Stimulated activated naive B cell treated with anti-CD40 and anti-IgM and Interleukin-4, amounts not matched to agents 10 μg/mL and 1 μg/mL and 100 μg/mL, for 72 hours (primary cell): ENCODE measurements around the gene SERINC5.

Experiments used
- ATAC-seq, 2 donors: fragments of 150-1000 bp; cut with Tn5 transposase; replicated peaks; 2 replicates each; pipeline ENCODE4 v1.10.0; 2021; ENCODE audit warnings: moderate library complexity in 1 of 2
- DNase-seq: peaks from one replicate; pipeline ENCODE4 v3.0.0; 2021
- H3K27ac Mint-ChIP-seq: one replicate; pipeline ENCODE4 v1.8.0; 2022; ENCODE audit warnings: mild to moderate bottlenecking, mixed read lengths
- H3K27me3 Mint-ChIP-seq, 2 donors: one replicate each; pipeline ENCODE4 v1.8.0; 2022; ENCODE audit warnings: mixed read lengths in 2 of 2
- H3K36me3 Mint-ChIP-seq, 2 donors: one replicate each; pipeline ENCODE4 v1.8.0; 2022; ENCODE audit warnings: mixed read lengths in 2 of 2, mild to moderate bottlenecking in 1 of 2
- H3K4me1 Mint-ChIP-seq, 2 donors: one replicate each; pipeline ENCODE4 v1.8.0; 2022; ENCODE audit warnings: mixed read lengths in 2 of 2, mild to moderate bottlenecking in 1 of 2
- H3K4me3 Mint-ChIP-seq, 2 donors: one replicate each; pipeline ENCODE4 v1.8.0; 2022; ENCODE audit warnings: mild to moderate bottlenecking in 2 of 2, mixed read lengths in 2 of 2, moderate library complexity in 1 of 2
- H3K9me3 Mint-ChIP-seq, 2 donors: one replicate each; pipeline ENCODE4 v1.8.0; 2022; ENCODE audit warnings: mixed read lengths in 2 of 2, mild to moderate bottlenecking in 1 of 2

Gene SERINC5

DNA sequence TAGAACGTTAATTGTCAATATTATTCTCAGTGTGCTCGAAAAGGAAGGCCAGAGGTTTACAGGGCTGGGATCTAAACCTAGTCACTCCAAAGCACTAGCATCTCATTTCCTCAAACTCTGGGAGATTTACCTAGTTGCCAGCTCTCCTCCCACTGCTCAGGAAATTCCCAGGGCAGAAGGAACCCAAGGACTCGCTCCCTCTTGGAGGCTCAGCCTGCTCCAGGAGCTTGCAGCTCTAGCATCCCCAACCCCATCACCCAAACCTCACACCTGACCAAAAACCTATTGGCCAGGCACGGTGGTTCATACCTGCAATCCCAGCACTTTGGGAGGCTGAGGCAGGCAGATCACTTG lies 26.0 kb downstream of the SERINC5 start:
- ATAC-seq = no peak
- no peak overlapping the region for H3K4me3 Mint-ChIP-seq
- H3K4me1 Mint-ChIP-seq = peaks cover 15 to 36% of the 10 kb centered on the region in 2 donors
- peaks cover 4 to 8% of the 10 kb centered on the region in 2 donors for H3K36me3 Mint-ChIP-seq
- DNase-seq = no peak
- H3K27me3 Mint-ChIP-seq = no peaks in the 10 kb centered on the region
- no peak overlapping the region for H3K27ac Mint-ChIP-seq
- H3K9me3 Mint-ChIP-seq = peaks cover 0 to 1% of the 10 kb centered on the region in 2 donors

DNA sequence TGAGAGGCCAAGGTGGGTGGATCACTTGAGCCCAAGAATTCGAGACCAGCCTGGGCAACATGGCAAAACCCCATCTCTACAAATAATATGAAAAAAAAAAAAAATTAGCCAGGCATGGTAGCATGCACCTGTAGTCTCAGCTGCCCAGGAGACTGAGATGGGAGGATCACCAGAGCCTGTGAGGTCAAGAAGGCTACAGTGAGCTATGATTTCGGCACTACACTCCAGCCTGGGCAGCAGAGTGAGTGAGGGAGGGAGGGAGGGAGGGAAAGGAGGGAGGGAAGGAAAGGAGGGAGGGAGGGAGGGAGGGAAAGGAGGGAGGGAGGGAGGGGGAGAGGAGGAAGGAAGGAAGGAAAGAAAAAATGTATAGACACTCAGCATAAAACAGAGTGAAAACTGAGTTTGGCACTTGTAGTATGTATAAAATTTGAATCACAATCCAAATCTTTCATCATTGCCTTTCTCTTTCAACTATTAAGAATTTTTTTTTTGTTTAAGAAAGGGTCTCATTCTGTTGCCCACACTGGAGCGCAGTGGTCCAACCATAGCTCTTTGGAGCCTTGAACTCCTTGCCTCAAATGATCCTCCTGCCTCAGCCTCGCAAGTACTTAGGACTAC lies 27.8 kb downstream of the SERINC5 start:
- H3K27ac Mint-ChIP-seq = no peak overlapping the region
- DNase-seq (no peak), ATAC-seq (no peak)
- no peaks in the 10 kb centered on the region for H3K9me3 Mint-ChIP-seq
- H3K36me3 Mint-ChIP-seq = peaks cover 4 to 8% of the 10 kb centered on the region in 2 donors
- no peaks in the 10 kb centered on the region for H3K27me3 Mint-ChIP-seq
- H3K4me3 Mint-ChIP-seq = no peak overlapping the region
- peaks cover 10 to 27% of the 10 kb centered on the region in 2 donors for H3K4me1 Mint-ChIP-seq

DNA sequence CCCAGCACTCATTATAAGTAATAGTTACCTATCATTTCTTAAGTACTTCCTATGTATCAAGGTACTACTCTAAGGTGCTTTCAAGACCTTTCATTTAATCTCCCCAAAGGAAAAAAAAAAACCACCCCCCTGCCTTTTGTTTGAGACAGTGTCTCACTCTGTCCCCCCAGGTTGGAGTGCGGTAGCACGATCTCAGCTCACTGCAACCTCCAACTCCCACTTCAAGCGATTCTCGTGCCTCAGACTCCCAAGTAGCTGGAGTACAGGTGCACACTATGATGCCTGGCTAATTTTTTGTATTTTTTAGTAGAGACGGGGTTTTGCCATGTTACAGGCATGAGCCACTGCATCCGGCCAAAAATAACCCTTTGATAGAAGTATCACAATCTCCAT lies 29.9 kb downstream of the SERINC5 start:
- Mint-ChIP-seq H3K4me3 (no peak overlapping the region), H3K36me3 (peaks cover 4 to 5% of the 10 kb centered on the region in 2 donors), H3K27me3 (no peaks in the 10 kb centered on the region), H3K9me3 (no peaks in the 10 kb centered on the region), H3K4me1 (peaks cover 9 to 22% of the 10 kb centered on the region in 2 donors), H3K27ac (no peak overlapping the region)
- no peak for DNase-seq
- no peak for ATAC-seq

DNA sequence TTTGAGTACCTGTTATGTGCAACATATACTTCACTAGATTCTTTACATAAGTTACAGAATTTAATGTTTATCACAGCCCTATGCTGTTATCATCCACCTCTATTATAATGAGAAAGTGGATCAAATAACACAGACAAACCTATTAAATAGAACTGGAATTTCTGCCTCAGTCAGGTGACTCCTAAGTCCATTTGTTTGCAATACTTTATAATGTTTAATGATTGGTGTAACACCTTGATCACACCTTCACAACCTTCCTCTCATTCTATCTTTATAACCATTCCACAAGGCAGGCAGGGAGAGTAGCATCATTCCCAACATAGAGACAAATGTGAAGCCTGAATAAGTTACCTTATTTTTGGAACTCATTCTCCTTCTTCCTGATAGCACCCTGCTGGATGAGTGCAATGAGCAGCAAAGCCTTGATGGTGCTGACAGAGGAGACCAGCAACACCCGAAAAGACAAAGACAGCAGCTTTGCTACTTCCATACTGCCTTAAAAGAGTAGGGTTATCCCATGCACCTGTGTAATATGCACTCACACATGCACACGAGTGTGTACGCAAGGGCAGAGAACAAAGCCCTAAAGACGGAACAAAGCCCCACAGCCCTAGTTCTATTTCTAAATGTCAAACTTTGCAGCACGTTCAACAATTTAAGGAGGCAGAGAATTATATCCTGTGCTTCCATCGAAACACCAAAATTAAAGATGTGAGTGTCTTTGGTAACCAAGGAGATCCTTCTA lies 30.5 kb downstream of the SERINC5 start:
- H3K36me3 Mint-ChIP-seq = peaks cover 4 to 9% of the 10 kb centered on the region in 2 donors
- no peaks in the 10 kb centered on the region for H3K27me3 Mint-ChIP-seq
- H3K4me3 Mint-ChIP-seq = no peak overlapping the region
- H3K27ac Mint-ChIP-seq = no peak overlapping the region
- no peaks in the 10 kb centered on the region for H3K9me3 Mint-ChIP-seq
- peaks cover 5 to 22% of the 10 kb centered on the region in 2 donors for H3K4me1 Mint-ChIP-seq
- DNase-seq (no peak), ATAC-seq (no peak)

DNA sequence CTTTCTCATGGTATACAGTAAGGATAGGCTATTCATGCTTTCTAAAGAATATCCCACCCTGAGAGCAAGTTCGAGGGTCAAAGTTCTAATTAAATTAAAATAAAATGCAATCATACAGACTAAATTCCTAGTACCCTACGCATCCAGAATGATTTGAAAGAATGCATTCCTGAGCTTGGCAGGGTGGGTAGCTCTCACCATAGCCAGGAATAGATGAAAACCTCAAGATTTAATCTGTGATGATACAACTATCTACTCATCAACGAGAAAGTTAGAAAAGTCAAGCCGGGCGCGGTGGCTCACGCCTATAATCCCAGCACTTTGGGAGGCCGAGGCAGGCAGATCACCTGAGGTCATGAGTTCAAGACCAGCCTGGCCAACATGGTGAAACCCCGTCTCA lies 32.3 kb downstream of the SERINC5 start:
- Mint-ChIP-seq H3K27me3 (no peaks in the 10 kb centered on the region), H3K36me3 (peaks cover 4 to 10% of the 10 kb centered on the region in 2 donors), H3K27ac (no peak overlapping the region), H3K4me3 (no peak overlapping the region), H3K9me3 (no peaks in the 10 kb centered on the region), H3K4me1 (peaks cover 2 to 24% of the 10 kb centered on the region in 2 donors)
- ATAC-seq (no peak), DNase-seq (no peak)

DNA sequence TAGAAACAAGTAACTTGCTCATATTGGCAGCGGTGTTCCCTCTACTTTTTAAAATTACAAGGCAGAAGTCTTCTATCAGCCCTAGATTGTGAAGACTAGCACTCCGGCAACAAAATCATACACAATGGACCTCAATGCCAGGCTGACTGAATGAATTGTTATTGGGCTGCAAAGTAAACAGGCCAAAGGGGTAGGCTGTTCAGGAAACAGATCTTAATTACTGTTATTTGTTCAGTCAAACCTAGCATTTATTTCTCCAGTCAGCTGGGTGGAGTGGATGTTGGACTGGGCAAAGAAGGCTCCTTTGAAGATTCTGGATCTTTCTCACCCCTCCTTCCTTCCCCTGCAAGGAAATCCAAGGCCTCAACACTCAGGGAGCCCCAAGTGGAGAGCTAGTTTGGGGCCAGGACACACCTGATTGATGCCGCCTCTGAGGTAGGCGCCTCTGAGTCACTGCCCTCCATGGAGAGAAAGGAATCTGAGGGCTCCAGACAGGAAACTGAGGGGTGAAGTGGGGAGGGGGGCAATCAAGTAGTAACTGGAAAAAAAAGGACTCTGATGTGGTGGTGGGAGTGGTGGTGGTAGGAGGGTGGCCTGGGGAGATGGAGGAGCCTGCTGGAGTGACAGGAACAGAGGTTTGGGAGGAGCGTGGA lies 35.5 kb downstream of the SERINC5 start:
- peaks cover 10 to 40% of the 10 kb centered on the region in 2 donors for H3K4me1 Mint-ChIP-seq
- ATAC-seq (no peak), DNase-seq (no peak)
- peaks cover 1 to 17% of the 10 kb centered on the region in 2 donors for H3K36me3 Mint-ChIP-seq
- no peak overlapping the region for H3K27ac Mint-ChIP-seq
- no peak overlapping the region for H3K4me3 Mint-ChIP-seq
- H3K27me3 Mint-ChIP-seq = no peaks in the 10 kb centered on the region
- H3K9me3 Mint-ChIP-seq = peaks cover 0 to 2% of the 10 kb centered on the region in 2 donors

DNA sequence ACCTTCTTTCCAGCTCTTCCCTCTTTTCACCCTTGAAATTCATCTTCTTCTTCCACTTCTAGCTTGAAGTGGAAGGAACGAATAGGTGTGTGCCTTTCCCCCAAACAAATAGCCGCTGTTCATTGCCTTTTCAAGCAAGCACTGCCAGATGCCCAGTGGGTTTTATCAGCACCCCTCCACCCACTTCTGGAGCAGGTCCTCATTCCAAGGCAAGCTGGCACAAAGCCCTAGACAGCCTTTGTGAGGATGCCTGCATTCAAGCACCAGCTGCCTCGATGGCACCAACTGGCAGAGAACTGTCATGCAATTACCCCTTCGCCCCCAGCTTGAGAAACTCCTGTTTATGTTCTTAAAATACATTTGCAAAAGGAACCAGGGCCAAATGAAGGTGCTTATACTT lies 36.5 kb downstream of the SERINC5 start:
- H3K4me3 Mint-ChIP-seq = no peak overlapping the region

DNA sequence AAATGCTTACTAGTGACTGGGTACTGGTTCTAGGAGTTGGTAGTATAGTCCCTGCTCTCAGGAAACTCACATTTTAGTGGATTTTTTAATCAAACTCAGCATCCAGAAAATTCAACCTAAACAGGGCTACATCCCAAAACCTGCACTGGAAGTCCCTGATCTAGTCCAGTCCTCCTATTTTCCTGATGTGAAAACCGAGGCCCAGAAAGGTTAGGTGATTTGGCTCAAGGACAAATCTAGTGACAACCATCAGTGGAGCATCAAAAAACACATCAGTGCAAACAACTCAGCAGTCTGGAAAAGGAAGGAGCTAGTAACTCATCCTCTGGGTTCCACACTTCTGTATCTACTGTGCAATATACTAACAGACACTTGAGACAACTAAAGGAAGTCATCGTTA lies 38.2 kb downstream of the SERINC5 start:
- DNase-seq (no peak), ATAC-seq (no peak)
- H3K9me3 Mint-ChIP-seq = peaks cover 1 to 6% of the 10 kb centered on the region in 2 donors
- no peak overlapping the region for H3K27ac Mint-ChIP-seq
- no peak overlapping the region for H3K4me3 Mint-ChIP-seq
- H3K4me1 Mint-ChIP-seq = peaks cover 16 to 51% of the 10 kb centered on the region in 2 donors
- H3K27me3 Mint-ChIP-seq = no peaks in the 10 kb centered on the region
- peaks cover 2 to 17% of the 10 kb centered on the region in 2 donors for H3K36me3 Mint-ChIP-seq

More for the DNA sequence above, 36.5 kb downstream of the SERINC5 start:
- Mint-ChIP-seq H3K27me3 (no peaks in the 10 kb centered on the region), H3K9me3 (peaks cover 1 to 6% of the 10 kb centered on the region in 2 donors), H3K4me1 (peaks cover 12 to 43% of the 10 kb centered on the region in 2 donors), H3K36me3 (peaks cover 2 to 17% of the 10 kb centered on the region in 2 donors), H3K27ac (no peak overlapping the region)
- no peak for ATAC-seq
- DNase-seq = no peak

DNA sequence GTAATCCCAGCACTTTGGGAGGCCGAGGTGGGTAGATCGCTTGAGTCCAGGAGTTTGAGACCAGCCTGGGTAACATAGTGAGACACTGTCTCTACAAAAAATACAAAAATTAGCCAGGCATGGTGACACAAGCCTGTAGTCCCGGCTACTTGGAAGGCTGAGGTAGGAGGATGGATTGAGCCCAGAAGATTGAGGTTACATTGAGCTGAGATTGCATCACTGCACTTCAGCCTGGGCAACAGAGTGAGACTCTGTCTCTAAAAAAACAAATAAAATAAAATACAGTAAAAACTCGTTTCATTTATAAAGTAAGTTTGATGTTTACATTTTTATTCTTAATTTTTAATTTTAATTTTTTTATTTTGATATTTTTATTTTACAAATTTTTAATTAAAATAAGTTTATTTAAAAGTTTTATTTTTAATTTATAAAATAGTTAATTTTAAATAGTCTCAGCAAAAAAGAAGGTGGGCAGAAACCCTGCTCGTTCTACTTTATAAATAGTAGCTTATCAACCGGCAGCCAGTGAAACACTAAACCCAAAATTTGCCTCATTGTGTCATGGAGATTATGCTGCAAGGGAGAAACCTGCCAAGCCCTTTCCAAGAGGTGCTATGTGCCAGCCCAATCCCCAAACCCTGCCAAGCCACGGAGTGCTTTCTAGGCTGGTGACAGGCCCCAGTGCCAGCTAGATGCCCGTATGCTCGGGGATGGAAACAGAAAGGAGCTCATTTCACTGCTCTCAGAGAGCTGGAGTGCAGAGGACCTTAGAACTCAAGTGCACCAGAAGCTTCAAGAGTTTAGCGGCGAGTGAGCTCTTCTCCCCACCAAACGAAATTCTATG lies 38.9 kb downstream of the SERINC5 start:
- no peak overlapping the region for H3K27ac Mint-ChIP-seq
- DNase-seq (no peak), ATAC-seq (no peak)
- H3K9me3 Mint-ChIP-seq = peaks cover 1 to 6% of the 10 kb centered on the region in 2 donors
- peaks cover 2 to 17% of the 10 kb centered on the region in 2 donors for H3K36me3 Mint-ChIP-seq
- H3K27me3 Mint-ChIP-seq = no peaks in the 10 kb centered on the region
- H3K4me1 Mint-ChIP-seq = peaks cover 16 to 51% of the 10 kb centered on the region in 2 donors
- H3K4me3 Mint-ChIP-seq = no peak overlapping the region

DNA sequence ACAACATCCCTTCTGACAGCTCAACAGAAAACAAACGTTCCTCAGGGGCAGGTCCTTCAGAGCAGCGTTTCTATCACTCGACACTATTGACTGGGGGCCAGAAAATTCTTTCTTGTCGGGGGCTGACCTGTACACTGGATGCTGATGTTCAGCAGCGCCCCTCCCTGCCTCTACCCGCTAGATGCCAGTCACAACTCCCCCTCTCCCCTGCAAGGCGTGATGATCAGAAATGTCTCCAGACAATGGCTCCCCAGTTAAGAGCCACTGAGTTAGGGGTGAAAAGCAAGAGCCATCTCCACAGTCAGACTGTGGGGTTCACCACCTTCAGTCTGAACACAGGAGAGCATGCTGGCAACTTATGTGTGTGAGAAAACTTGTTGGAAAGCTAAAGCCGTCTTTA lies 39.8 kb downstream of the SERINC5 start:
- ATAC-seq = no peak

DNA sequence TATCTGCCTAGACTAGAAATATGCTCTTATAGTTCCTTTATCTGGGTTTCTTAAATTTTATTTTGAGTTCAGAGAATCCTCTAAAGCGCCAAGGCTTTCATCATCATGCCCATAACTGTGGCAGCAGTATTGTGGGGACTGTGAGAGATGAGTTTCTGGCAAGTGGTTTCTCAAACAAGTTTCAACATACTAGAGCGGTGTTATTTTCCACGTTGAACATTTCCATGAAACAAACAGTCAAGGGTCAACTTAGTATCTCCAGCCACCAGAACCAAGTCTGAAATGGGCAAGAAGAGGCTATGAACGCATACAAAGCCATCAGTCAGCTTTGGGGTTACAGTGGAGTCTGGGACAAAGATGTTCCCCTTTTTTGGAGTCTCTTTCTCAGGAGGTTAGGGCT lies 40.3 kb downstream of the SERINC5 start:
- Mint-ChIP-seq H3K9me3 (peaks cover 1 to 6% of the 10 kb centered on the region in 2 donors), H3K27ac (no peak overlapping the region), H3K4me3 (no peak overlapping the region), H3K27me3 (no peaks in the 10 kb centered on the region), H3K36me3 (peaks cover 2 to 18% of the 10 kb centered on the region in 2 donors), H3K4me1 (peaks cover 19 to 46% of the 10 kb centered on the region in 2 donors)
- no peak for DNase-seq
- ATAC-seq = no peak

More for the DNA sequence above, 39.8 kb downstream of the SERINC5 start:
- DNase-seq = no peak
- Mint-ChIP-seq H3K27me3 (no peaks in the 10 kb centered on the region), H3K4me3 (no peak overlapping the region), H3K4me1 (peaks cover 16 to 51% of the 10 kb centered on the region in 2 donors), H3K36me3 (peaks cover 2 to 17% of the 10 kb centered on the region in 2 donors), H3K27ac (no peak overlapping the region), H3K9me3 (peaks cover 1 to 6% of the 10 kb centered on the region in 2 donors)

DNA sequence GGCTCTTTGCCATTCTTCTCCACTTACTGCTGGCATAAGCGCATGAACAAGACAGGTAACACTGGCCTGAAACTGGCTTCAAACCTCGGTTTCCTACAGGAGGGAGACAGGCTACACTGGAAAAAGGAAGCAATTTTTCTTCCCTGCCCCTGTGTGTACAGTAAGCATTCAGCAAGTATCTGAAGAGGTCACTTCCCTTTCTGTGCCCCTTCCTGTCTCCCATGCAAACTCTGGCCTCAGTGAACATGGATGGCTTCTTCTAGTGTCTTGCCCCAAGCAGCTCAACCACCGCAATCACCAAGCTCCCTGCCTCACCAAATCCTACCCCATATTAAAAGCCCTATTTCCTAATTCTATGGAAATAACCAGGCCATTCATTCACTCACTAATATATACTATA lies 42.4 kb downstream of the SERINC5 start:
- ATAC-seq (no peak), DNase-seq (no peak)
- H3K9me3 Mint-ChIP-seq = peaks cover 1 to 6% of the 10 kb centered on the region in 2 donors
- H3K27me3 Mint-ChIP-seq = no peaks in the 10 kb centered on the region
- peaks cover 2 to 20% of the 10 kb centered on the region in 2 donors for H3K36me3 Mint-ChIP-seq
- no peak overlapping the region for H3K4me3 Mint-ChIP-seq
- H3K4me1 Mint-ChIP-seq = peaks cover 17 to 31% of the 10 kb centered on the region in 2 donors
- H3K27ac Mint-ChIP-seq = no peak overlapping the region

DNA sequence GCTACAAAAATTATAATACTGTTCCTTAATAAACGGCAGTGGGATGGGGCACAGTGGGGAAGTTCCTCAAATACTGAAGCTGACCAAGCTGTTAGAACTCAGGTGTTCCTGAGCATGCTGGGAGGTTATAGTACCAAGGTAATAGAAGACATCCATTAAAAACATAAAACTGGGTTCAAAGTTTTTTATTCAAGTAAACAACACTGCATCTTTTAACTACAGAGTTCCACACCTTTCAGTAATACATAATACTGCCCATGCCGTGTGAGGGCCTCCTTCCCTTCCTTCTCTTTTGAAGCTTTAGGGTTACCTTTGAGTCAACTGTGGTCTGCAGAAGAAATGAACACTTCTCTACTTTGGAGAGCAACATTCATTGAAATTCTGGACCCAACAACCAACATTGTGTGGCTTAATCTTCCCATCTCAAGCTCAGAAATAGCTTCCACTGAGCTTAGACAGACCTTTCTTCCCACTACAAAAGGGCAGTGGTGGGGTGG lies 43.6 kb downstream of the SERINC5 start:
- DNase-seq = no peak
- Mint-ChIP-seq H3K27ac (no peak overlapping the region), H3K27me3 (no peaks in the 10 kb centered on the region), H3K9me3 (peaks cover 1 to 6% of the 10 kb centered on the region in 2 donors), H3K4me1 (peaks cover 16 to 23% of the 10 kb centered on the region in 2 donors), H3K4me3 (no peak overlapping the region), H3K36me3 (peaks cover 2 to 16% of the 10 kb centered on the region in 2 donors)
- no peak for ATAC-seq

DNA sequence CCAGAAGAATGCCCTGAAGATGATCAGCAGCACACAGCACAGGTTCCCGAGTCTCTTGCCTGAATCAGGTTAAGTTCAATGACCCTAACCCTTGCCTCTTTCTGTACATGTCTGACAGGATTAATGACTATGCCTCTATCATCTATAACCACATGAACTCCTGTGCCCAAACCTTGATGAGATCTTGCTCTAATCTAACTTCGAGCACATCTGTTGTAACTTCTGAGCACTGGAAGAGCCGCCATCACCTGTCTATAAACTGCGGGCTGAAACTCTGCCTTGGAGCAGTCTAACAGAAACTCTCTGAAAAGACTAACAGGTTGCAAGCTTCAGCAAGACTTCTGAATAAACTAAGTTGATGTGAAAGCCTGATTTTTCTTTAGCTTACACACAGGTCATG lies 44.5 kb downstream of the SERINC5 start:
- peaks cover 2 to 16% of the 10 kb centered on the region in 2 donors for H3K36me3 Mint-ChIP-seq

More for the DNA sequence above, 44.5 kb downstream of the SERINC5 start:
- peaks cover 1 to 6% of the 10 kb centered on the region in 2 donors for H3K9me3 Mint-ChIP-seq
- no peak for DNase-seq
- H3K4me3 Mint-ChIP-seq = no peak overlapping the region
- ATAC-seq = no peak
- peak overlapping the region; percentile 34 for H3K27ac Mint-ChIP-seq
- peaks cover 14 to 24% of the 10 kb centered on the region in 2 donors for H3K4me1 Mint-ChIP-seq
- no peaks in the 10 kb centered on the region for H3K27me3 Mint-ChIP-seq
